Left renal pelvis (tissue), 4 donors: ENCODE data around the gene MRPL23. TPM values are rescaled to one million over a fixed set of nuclear protein-coding genes. Genes with fewer than 3 reads are reported as not detected.

ENCODE experiments used
- DNase-seq, 4 donors: peaks; one replicate each; pipeline ENCODE4 v3.0.0-alpha.2; 2013; ENCODE audit warnings: low read depth in 4 of 4, low spot score in 3 of 4
- polyA plus RNA-seq, 4 donors: library from polyadenylated mRNA; unstranded; fragments of 120-200 nt; gene quantifications; one replicate each; pipeline ENCODE4 v1.2.1, GENCODE V29; 2013; ENCODE audit not compliant: insufficient read length in 4 of 4

Gene MRPL23
- polyA plus RNA-seq, result 10 to 100 TPM; 32.8 to 74.1 (median 50.0) TPM

DNA sequence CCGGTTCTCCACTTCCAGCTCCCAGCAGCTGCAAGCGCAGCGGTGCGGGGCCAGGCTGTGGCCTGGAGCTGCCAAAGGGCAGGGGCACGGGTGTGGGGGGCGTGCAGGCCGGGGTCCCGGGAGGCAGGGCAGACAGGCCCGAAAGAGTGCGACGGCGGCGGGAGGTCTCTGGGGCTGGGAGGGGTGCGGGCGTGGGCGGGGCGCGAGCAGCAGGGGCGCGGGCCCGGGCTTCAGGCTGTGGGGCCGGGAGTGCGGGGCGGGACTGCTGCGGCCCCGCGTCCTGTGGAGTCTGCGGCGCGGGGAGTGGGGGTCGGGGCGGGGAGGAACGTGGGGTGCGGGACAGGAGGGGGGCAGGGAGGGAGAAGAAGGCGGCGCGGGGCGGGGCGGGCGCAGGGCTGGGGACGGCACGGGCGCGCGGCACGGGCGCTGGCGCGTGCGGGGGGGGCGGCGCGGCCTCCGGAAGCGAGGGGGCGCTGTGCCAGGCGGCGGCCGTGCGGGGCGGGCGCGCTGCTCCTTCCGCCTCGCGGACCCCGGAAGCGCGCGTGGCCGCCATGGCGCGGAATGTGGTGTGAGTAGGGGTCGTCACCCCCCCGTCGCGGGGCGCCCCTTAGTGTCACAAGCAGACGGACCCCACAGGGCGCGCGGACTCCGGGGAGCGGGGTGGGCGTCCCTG is at the start of gene MRPL23:
MRPL23 (plus strand) TSS at position 521 of the 673 bp plus-strand sequence; CDS start at position 552, 31 bp downstream.
- no peak for DNase-seq

DNA sequence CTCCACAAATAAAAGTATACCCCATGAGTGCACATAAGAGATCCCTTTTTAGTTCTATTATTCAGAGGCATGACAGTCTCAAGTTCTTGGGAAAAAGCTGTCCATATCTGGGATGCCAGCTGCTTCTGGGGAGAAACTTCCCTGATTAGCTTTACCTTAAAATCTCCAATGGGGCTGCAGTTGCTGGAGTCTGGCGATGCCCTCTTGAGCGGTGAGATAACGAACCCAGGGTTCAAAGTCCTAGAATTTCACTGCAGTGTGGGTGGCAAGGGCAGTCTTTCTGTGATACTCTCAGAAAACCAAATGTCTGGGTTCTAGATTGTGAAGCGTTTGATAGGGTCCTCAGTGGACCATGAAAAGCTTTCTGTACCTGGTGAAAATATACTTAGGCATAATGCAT is 48.0 kb upstream of the MRPL23 start:
- DNase-seq, result no peak

DNA sequence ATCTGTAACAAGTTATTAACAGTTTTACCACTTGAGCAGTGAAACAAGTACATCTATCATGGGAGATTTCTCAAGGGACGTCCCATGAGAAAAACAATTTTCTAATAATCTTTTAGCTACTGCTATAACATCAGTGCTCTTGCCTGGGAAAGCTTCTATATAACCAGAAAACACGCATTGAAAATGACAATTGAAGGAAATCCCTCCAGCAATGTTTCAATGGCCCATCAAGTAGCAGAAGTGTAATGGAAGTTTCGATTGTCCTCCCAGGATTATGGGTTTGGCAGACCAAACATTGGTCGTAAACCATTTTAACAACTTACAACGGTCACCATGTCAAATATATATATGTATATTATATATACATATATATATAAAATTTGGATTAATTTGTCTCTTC is 47.4 kb upstream of the MRPL23 start:
- DNase-seq, result no peak

DNA sequence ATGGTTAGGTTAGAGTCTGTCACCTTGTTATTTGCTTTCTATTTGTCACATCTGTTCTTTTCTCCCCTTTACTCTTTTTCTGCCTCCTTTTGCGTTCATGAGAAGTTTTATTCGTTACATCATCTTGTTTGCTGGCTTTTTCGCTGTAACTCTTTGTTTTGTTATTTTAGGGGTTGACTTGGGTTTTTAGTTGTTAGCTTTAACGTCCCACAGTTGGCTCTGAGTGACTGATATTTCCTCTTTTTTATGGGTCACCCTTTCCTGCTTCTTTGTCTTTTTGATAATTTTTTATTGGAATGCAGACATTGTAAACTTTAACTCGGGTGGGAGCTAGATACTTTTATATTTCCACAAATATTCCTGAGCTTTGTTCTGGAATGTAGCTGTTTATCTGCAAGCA is 41.0 kb upstream of the MRPL23 start:
- no peak for DNase-seq

DNA sequence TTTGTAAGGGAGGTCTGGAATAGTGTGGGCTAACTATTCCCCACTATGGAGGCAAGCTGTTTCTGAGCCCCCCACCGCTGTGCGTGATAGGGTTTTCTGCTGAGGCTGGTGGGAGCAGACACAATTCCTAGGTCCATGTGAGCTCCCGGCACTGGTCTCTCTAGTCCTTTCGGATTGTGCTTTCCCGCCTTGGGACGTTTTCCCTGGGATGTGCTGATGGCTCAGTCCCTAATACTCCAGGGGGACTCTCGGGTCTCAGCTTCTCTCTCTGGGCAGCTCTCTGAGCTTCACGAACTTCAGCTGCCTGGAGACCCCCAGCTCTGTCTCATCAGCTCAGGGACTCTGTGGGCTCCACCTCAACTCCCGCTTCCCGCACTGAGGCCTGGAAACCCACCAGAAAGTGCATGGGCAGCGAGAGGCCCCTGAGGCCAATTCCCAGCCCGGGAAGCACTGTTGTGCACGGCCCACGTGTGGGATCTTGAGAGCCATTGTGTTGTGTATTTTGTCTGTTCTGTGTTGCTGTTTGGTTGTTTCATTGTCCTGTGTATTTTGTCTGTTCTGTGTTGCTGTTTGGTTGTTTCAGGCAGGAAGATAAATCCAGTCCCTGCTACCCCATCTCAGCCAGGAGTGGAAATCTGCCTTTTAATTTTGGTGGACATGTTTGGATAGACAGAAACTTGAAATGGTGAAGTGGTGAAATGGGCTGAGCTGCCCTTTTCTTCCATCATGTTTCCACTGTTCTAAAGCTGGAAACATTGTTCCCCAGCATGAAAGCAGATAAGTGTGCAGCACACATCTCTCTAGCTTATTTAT is 40.3 kb upstream of the MRPL23 start:
- no peak for DNase-seq

DNA sequence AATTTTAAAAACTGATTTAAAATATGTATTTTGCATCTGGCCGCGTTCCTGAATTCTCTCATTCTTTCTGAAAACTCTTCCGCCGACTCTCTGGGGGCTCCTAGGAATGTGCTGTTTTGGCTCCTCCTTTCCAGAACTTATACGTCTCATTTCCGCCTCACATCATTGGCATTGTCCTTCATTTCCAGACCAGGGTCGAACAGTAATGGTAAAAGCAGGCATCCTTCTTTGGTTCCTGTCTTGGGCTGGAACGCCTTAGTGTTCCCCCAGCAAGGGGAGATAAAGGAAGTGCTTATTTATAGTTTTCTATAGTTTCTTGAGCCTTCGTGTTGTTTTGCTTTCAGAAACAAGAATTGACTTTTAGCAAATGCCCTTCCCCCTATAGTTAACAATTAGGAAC is 38.5 kb upstream of the MRPL23 start:
- DNase-seq, result no peak

GRCh38 chr11:1909524-1909923 is 37.6 kb upstream of the MRPL23 start:
- no peak for DNase-seq

- DNase-seq, result no peak
Observed at GRCh38 chr11:1912289-1912878, 34.7 kb upstream of the MRPL23 start.

GRCh38 chr11:1913271-1914060 is 33.7 kb upstream of the MRPL23 start:
- DNase-seq, result no peak

- DNase-seq, result no peak
Observed at GRCh38 chr11:1915795-1916131, 31.4 kb upstream of the MRPL23 start.

DNA sequence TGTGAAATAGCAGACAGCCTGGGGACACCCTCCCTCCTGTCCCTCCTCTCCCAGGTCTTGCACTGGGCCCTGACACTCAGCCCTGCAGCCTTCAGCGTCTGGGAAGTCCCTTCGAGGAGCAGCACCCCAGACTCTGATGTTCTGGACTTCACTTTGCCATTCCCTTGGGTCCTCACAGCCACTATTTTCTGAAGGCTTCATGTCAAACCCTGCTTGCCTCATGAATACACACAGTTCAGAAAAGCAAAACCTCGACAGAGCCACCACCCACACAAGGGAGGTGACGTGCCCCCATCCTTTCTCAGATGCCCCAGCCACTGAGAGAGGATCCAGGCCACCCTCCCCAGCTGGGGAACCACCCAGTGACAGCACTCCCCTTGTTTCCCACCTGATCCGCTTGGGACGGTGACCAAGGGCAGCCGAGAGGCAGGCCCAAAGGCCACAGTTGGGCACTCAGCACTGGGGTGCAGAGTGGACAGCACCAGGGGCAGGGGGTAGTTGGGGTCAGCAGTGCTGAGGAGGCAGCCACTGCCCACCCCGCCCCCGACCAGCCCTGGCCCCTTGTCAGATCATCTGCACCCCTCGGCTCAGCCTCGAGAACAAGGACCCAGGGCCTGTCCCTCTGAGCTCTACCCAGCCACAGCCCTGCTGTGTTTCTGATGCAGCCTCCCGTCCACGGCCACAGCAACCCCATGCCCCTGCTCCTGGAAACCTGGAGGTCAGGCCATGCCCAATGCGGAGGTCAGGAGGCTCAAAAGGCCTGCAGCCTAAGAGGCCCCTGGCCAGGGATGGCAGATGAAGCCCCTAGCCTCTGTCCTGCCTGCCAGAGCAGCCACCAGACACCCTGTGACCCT is 30.8 kb upstream of the MRPL23 start:
- no peak for DNase-seq

GRCh38 chr11:1916986-1917522 is 30.1 kb upstream of the MRPL23 start:
- DNase-seq, result no peak

GRCh38 chr11:1917523-1918435 is 29.4 kb upstream of the MRPL23 start:
- DNase-seq, result no peak

- DNase-seq, result no peak
Observed at GRCh38 chr11:1918436-1919315, 28.5 kb upstream of the MRPL23 start.

GRCh38 chr11:1919391-1920127 is 27.6 kb upstream of the MRPL23 start, which contains the start of gene TNNT3:
Gene TNNT3 (plus strand): TSS chr11:1919703. CDS start chr11:1922875, 3,172 bp downstream.
- DNase-seq, result no peak

- no peak for DNase-seq
Observed at GRCh38 chr11:1920128-1920908, 26.8 kb upstream of the MRPL23 start.
